OCI-LY7 (cell line): ENCODE measurements around the gene RASAL1. TPM values are rescaled to one million over a fixed set of nuclear protein-coding genes. Genes with fewer than 3 reads are reported as not detected.

Experiments
- BruUV-seq: library from RNA; stranded (reverse); fragments of 400-500 nt; replicated peaks from 2 replicates; lab custom pipeline; 2021; lab: Mats Ljungman, UMichigan
- CTCF ChIA-PET: fragments of 300-600 bp; sonication (Branson Sonifier 250); formaldehyde crosslinking; loops from one replicate; lab custom pipeline; 2022; ENCODE audit warnings: antibody characterized with exemption; ENCODE audit not compliant: unreplicated experiment; lab: Charles Lee
- POLR2A ChIA-PET: fragments of 300-600 bp; sonication (Branson Sonifier 250); formaldehyde crosslinking; loops from one replicate; lab custom pipeline; 2022; ENCODE audit warnings: antibody characterized with exemption; lab: Charles Lee
- DNase-seq: peaks from one replicate; pipeline ENCODE4 v3.0.0-alpha.2; 2015; ENCODE audit warnings: low spot score
- H2AFZ ChIP-seq: fragments of 200-600 bp; sonication (generic), shearing (Covaris generic); 2 replicates; pipeline ENCODE4 v1.6.1; 2014; ENCODE audit warnings: mild to moderate bottlenecking, antibody characterized with exemption, low read length, moderate library complexity
- H3K27ac ChIP-seq: fragments of 200-600 bp; sonication (generic); 2 replicates; pipeline ENCODE4 v1.5.1; 2014; ENCODE audit warnings: mixed run types, low read depth, mild to moderate bottlenecking, moderate library complexity, low read length, inconsistent platforms; ENCODE audit not compliant: poor library complexity, severe bottlenecking
- H3K36me3 ChIP-seq: fragments of 200-600 bp; sonication (generic); 2 replicates; pipeline ENCODE4 v1.6.1; 2014; ENCODE audit warnings: mild to moderate bottlenecking, antibody characterized with exemption, low read length, moderate library complexity, mixed read lengths; ENCODE audit not compliant: insufficient read depth
- H3K4me1 ChIP-seq: fragments of 200-600 bp; sonication (generic); 2 replicates; pipeline ENCODE4 v1.5.1; 2014; ENCODE audit warnings: mild to moderate bottlenecking, low read length; ENCODE audit not compliant: insufficient read depth, poor library complexity, severe bottlenecking
- H3K4me2 ChIP-seq: fragments of 200-600 bp; sonication (generic); 2 replicates; pipeline ENCODE4 v1.6.1; 2014; ENCODE audit warnings: mild to moderate bottlenecking, low read length
- H3K4me3 ChIP-seq: fragments of 200-600 bp; sonication (generic); 2 replicates; pipeline ENCODE4 v1.5.1; 2014; ENCODE audit warnings: mild to moderate bottlenecking, low read depth, low read length; ENCODE audit not compliant: poor library complexity, severe bottlenecking
- H3K79me2 ChIP-seq: fragments of 200-600 bp; sonication (generic); 2 replicates; pipeline ENCODE4 v1.6.1; 2016; ENCODE audit warnings: low read depth, mild to moderate bottlenecking, low read length, moderate library complexity, mixed read lengths; ENCODE audit not compliant: insufficient read depth
- H3K9me2 ChIP-seq: fragments of 200-600 bp; sonication (generic); 2 replicates; pipeline ENCODE4 v1.6.1; 2016; ENCODE audit warnings: mild to moderate bottlenecking, low read length, mixed read lengths; ENCODE audit not compliant: insufficient read depth
- H3K9me3 ChIP-seq: fragments of 200-600 bp; sonication (generic); 2 replicates; pipeline ENCODE4 v1.6.1; 2014; ENCODE audit warnings: mild to moderate bottlenecking, mixed run types, low read length, mixed read lengths
- H4K20me1 ChIP-seq: fragments of 200-600 bp; sonication (generic); 2 replicates; pipeline ENCODE4 v1.6.1; 2014; ENCODE audit warnings: mild to moderate bottlenecking, antibody characterized with exemption, low read length, moderate library complexity, mixed read lengths; ENCODE audit not compliant: insufficient read depth
- CTCF ChIP-seq: fragments of 200-600 bp; sonication (generic); conservative IDR thresholded peaks from 2 replicates; pipeline ENCODE4 v1.5.1; 2014; ENCODE audit warnings: mild to moderate bottlenecking, antibody characterized with exemption, low read length, moderate library complexity, mixed read lengths
- EZH2phosphoT487 ChIP-seq: fragments of 200-600 bp; sonication (generic); IDR thresholded peaks from 2 replicates; pipeline ENCODE4 v1.6.1; 2018; ENCODE audit warnings: low read depth, borderline replicate concordance, mild to moderate bottlenecking, mixed run types, antibody characterized with exemption, low read length, moderate library complexity, mixed read lengths
- intact Hi-C: fragments of 100-400 bp; cut with micrococcal nuclease; formaldehyde crosslinking; loops from one replicate; pipeline ENCODE4 v1.10.0; 2022; ENCODE audit not compliant: unreplicated experiment
- total RNA-seq, 2 experiments: library from RNA; depleted of rRNA in 1 of 2; stranded (reverse); fragments of >200 nt in 1 of 2; shearing (Covaris generic) in 1 of 2; gene quantifications; 2 replicates each; pipeline ENCODE4 v1.2.3, GENCODE V29; 2014 to 2022

The RASAL1 gene
- total RNA-seq, 2 experiments from 2014 or later = 74.4 to 89.1 TPM

- BruUV-seq = no TSS peak
- H3K36me3 ChIP-seq = peaks cover 91% of the 10 kb centered on the region
- H2AFZ ChIP-seq = no peak overlapping the region
- intact Hi-C loops = loop anchor here (1.0 to 2.0 kb wide), 6 partner anchors 23 to 105 kb away; partner anchors contain the start of gene RASAL1
- no peaks in the 10 kb centered on the region for H3K79me2 ChIP-seq
- H3K4me2 ChIP-seq = peak overlapping the region; percentile 43
- H4K20me1 ChIP-seq = 0 out of 2 replicates have a peak, but pooled peaks cover under 1% of the 10 kb centered on the region
- ChIA-PET CTCF (interaction anchor here (1.4 to 2.9 kb wide), 3 partner anchors 28 to 49 kb away, joined by 5 to 8 read pairs (median 6); no protein-coding TSS in a partner anchor), POLR2A (interaction anchor here (0.7 to 1.5 kb wide), 3 partner anchors 28 to 49 kb away, joined by 3 to 9 read pairs (median 4); no protein-coding TSS in a partner anchor)
- DNase-seq = no peak
- peak overlapping the region; percentile 88 for H3K27ac ChIP-seq
- no peak for TF ChIP-seq EZH2phosphoT487
- no peak for TF ChIP-seq CTCF
- peaks cover 76% of the 10 kb centered on the region for H3K4me1 ChIP-seq
- H3K9me2 ChIP-seq = no peaks in the 10 kb centered on the region
- H3K4me3 ChIP-seq = no peak overlapping the region
- H3K9me3 ChIP-seq = no peaks in the 10 kb centered on the region
These were observed 37.7 kb downstream of the RASAL1 start for GRCh38 chr12:113097716-113098440.

GRCh38 chr12:113096675-113097461, 38.7 kb downstream of the RASAL1 start:
- Histone ChIP-seq H3K4me2 (peak overlapping the region; percentile 14; the same call in 1 of the 2 replicates), H3K4me3 (no peak overlapping the region), H3K79me2 (peaks cover 8% of the 10 kb centered on the region; the same call in 1 of the 2 replicates), H3K27ac (peak overlapping the region; percentile 88), H3K4me1 (peaks cover 76% of the 10 kb centered on the region), H2AFZ (no peak overlapping the region), H3K9me3 (no peaks in the 10 kb centered on the region), H4K20me1 (peaks cover 7% of the 10 kb centered on the region; the same call in 1 of the 2 replicates), H3K36me3 (peaks cover 96% of the 10 kb centered on the region), H3K9me2 (no peaks in the 10 kb centered on the region)
- intact Hi-C loops = no loop called here
- ChIA-PET CTCF (interaction anchor here (0.5 to 2.9 kb wide), 2 partner anchors 33 to 48 kb away, joined by 8 to 10 read pairs; no protein-coding TSS in a partner anchor), POLR2A (no interaction called here)
- BruUV-seq = no TSS peak
- DNase-seq = no peak
- TF ChIP-seq CTCF (no peak), EZH2phosphoT487 (no peak)
